Activated CD8-positive, alpha-beta memory T cell treated with anti-CD3 and anti-CD28 coated beads for 36 hours (primary cell): ENCODE measurements around the gene CD180. TPM values are rescaled to one million over a fixed set of nuclear protein-coding genes. Genes with fewer than 3 reads are reported as not detected.

Experiments
- CTCF ChIA-PET: fragments of 350-600 bp; sonication (Branson Sonifier 250); formaldehyde crosslinking; loops from one replicate; lab custom pipeline; 2021; ENCODE audit warnings: antibody characterized with exemption; lab: Charles Lee
- POLR2A ChIA-PET: fragments of 350-600 bp; sonication (Branson Sonifier 250); formaldehyde crosslinking; loops from one replicate; lab custom pipeline; 2021; ENCODE audit warnings: antibody characterized with exemption; lab: Charles Lee
- total RNA-seq, 2 experiments: library from RNA; stranded (reverse); gene quantifications; one replicate each; pipeline ENCODE4 v1.2.3, GENCODE V29; 2021

CD180 gene
- total RNA-seq, 2 experiments from 2014 or later = not detected

DNA sequence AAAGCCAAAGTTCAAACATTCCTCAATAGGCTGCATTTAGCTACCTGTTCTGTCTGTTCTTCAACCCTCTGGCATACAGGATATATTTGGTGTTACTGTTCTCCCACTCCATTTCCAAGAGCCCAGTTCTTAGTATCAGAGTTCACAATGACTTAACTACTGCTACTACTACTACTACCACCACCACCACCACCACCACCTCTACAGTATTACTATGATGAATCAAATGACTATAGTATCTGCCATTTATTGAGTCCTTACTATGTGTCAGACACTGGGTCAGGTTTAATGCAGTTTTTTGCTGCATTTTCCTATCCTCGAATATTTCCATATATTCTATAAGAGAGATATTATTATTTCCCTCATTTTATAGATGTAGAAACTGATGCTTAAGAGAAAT lies 937 bp upstream of the CD180 start:
- POLR2A ChIA-PET = interaction anchor here (0.9 to 2.0 kb wide), 2 partner anchors 9 to 68 kb away, joined by 4 to 21 read pairs; no protein-coding TSS in a partner anchor

DNA sequence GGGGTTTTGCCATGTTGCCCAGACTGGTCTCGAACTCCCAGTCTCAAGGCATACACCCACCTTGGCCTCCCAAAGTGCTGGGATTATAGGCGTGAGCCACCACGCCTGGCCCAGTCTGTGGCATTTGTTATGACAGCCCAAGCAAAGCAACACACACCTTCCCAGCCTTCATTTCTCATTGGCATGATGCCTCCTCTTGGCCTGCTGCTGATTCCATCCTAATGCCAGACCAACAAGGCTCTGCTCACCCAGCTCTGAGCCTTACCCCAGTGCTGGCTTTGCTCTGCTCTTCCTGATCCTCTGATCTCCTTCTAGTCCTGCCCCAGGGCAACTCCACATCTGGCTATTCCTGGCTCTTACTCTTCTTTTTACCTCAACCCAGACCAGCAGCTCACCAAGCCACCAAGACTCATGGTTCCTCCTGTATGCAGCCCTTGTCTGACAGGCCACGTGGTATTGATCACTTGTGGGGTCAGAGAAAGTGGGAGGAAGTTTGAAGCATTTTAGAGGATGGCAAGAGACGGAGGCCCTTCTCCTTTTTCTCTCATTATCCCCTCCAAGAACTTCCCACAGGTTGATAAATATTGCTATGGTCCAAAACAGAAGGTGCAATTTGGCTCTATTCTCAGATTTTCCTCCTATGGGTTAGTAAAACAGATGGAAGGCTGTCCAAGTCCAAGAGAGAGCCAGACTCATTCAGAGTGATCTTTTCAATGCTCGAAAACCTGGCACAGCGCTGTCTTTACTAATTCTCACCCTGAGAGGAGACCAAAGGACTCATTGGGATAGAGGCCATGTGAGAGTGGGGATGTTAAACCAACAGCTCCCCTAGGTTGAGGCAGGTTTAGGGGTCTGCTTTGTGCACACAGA lies 958 bp downstream of the CD180 start:
- ChIA-PET CTCF (no interaction called here), POLR2A (no interaction called here)

More for the DNA sequence above, 937 bp upstream of the CD180 start:
- CTCF ChIA-PET = no interaction called here

DNA sequence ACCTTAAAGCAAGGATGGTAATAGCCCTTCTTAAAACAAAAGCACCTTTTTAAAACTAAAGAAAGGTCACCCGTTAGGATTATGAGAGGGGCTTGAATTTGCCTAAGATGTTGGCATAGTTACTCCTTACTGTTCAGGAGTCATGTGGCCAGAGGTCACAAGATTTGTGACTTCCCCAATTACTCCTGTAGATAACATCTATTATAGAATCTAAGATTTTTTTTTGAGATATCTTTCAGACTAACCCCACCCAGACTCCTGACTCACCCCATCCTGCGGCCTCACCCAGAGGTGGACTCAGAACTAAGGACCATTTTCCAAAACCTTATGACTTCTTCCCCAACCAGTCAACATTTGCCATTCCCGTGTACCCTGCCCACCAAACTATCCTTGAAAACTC lies 2.4 kb downstream of the CD180 start:
- POLR2A ChIA-PET = no interaction called here

DNA sequence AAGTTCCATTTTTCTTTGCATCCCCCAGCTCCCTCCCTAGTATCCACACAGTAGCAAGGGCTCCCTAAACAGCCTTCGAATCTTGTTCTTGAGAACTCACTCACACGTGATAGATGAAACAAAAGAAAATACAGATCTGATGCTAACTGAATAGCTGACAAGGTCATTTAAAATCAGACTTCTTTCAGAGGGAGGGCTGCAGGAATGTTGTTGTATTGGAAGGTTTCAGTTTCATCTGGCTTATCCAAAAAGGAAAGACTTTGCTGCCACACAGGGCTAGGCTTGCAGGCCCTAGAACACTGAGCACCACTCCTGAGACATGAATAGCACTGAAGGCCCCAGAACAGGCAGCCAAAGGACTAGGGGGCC lies 3.2 kb downstream of the CD180 start:
- POLR2A ChIA-PET = no interaction called here

More for the DNA sequence above, 2.4 kb downstream of the CD180 start:
- CTCF ChIA-PET = no interaction called here

DNA sequence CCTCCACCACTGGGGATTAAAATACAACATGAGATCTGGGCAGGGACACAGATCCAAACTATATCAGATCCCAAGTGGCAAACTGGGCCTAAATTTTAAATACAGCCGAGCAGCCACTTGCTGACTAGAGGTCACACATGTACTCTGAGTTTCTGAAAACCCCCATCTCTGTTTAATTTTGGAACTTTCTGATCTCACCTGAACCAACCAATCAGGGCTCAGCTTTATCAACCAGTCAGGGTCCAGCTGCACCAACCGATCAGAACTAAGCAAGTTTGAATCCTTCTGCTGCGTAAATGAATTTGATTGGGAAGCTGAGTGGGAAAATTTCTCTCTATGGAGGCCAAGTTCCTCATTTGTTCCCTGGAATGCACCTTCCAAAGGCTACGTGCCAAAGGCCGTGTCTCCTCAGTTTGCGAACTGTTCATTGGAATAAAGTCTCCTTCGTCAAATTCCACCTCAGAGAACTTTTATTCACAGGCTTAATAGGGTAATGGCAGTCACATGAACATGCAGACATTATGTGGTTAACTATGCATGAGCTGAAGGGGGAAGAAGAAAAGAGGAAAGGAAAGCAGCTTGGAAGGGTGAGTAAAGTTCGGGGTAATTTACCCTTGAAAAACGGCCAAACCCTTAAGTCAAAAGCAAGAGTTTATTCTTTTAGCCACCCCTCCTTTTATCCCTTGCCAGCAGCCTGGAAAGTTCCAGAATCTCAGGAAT lies 3.7 kb downstream of the CD180 start:
- POLR2A ChIA-PET = no interaction called here
- CTCF ChIA-PET = no interaction called here

More for the DNA sequence above, 3.2 kb downstream of the CD180 start:
- CTCF ChIA-PET = no interaction called here

DNA sequence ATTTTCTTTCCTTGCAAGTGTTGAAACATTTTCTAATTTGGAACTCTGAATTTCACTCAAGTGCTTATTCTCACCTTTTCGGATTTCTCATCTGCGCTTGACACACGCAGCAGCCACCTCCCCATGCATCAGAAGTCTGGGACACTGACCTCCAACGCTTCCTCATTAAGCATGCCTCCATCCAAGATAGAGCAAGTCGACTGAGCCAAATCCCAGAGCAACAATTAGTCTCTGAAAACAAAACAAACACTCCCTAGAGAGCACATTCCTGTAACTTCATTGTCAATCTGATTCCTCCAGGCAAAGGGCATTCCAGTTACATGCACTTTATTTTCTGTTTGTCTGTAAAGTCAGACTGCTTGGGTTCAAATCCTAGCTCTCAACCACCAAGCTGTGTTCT lies 5.7 kb downstream of the CD180 start:
- ChIA-PET POLR2A (no interaction called here), CTCF (no interaction called here)

DNA sequence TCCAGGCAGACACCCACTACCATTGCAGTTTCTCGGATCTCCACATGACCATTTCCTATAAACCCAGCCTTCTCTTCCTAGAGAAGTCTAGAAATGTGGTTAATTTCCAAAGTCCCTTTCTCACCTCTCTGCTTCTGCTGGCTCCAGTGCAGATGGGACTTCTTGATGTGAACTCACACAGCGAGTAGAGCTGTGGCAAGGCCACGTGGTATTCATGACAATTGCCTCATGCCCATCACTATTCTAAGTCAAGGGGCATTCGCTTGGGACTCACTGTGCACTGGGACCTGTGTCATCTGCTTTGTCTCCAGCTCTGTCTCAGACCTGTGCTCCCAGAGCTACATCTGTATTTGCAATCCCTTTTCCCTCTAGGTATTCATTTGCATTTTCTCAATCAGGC lies 6.2 kb downstream of the CD180 start:
- ChIA-PET POLR2A (no interaction called here), CTCF (no interaction called here)

DNA sequence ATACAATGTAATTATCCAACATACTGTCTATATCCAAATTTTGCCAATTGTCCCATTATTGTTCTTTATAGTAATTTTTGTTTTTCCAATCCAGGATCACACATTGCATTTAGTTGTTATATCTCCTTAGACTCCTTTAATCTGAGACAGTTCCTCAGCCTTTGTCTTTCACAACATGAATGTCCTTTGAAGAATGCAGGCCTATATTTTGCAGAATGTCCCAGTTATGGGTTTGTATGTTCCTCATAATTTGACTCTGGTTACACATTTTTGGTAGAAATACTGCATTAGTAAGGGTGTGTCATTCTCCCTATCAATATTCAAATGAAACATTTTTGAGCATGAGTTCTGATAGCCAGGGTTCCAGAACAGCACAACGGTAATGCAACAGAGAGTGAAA lies 6.7 kb downstream of the CD180 start:
- CTCF ChIA-PET = interaction anchor here (1.4 kb wide), 1 partner anchor 31 kb away, joined by 3 read pairs; no protein-coding TSS in a partner anchor
- POLR2A ChIA-PET = no interaction called here

DNA sequence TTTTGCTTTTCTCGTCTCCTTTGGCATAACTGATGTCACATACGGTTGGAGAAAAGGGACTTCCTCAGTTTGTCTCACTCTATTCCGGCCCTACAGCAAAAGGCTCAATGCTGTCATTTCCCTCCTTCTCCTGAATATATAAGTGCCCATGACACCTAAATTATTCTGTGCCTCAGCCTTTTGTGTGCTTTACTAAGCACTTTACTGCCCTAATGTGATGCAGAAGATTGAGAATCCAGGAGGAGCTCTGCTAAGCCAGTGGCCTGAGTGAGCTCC lies 7.6 kb downstream of the CD180 start:
- ChIA-PET POLR2A (no interaction called here), CTCF (interaction anchor here (1.4 kb wide), 1 partner anchor 30 kb away, joined by 3 read pairs; no protein-coding TSS in a partner anchor)

DNA sequence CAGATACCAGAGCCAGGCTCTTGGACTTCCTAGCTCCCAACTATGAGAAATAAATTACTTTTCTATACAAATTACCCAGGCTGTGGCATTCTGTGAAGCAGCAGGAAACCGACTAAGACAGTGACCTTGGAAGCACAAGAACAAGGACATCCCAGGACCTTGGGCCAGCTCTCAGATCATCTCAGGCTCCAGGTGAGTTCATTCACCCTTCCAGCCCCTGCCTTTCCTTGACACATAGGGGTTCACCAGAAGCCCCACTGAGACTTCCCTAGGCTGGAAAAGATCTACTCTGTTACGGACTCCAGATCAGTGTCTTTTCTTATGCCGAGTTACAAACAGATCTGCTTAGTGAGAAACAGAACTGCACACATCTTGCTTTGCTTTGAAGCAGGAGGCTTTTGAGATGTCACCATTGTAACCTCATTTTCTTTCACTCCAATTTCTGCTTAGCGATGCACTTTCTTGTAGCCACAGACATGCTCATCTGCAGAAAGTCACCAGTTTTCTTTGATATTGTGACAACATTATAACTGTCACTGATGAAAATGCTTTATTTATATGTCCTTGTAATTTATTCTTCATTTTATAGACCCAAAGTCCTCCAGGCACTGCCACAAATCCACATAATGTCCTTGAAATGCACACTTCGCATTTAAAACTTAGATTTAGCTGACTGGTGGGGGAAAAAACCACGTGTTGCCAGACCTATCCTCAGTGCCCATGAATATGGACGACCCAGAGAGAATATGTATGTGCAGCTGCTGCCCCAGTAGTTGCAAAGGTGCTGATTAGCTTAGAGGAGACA lies 8.1 kb downstream of the CD180 start:
- ChIA-PET POLR2A (no interaction called here), CTCF (interaction anchor here (1.4 kb wide), 1 partner anchor 30 kb away, joined by 3 read pairs; no protein-coding TSS in a partner anchor)

DNA sequence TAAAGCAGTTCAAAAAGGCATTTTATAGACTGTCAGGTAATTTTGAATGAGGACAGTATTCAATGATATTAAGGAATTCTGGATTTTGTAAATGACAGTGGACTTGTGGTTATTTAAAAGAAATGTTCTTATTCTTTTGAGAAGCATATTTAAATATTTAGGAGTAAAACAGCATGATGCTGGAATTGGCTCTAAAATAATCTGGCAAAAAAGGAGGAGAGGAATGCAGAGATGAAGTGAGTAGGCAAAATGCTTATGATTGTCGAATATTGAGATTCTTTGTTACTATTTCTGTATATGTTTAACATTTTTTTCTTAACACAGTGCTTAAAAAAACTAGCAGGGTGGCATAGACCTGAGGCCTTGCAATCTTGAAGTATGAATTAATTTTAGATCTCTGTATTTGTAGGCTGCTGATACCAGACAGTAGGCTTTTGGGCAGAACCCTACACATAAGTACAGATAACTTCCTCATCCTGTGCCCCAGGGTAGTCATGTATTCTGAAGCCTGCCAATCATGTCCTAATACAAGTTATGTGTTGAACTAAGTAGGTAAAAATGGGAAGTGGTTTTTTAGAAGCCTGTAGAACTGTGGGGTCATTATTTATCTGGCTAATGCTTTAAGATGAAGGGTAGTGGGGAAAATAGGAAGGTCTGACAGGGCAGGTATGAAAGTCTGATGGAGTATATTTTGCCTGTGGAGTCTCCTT lies 9.4 kb downstream of the CD180 start:
- POLR2A ChIA-PET = no interaction called here

DNA sequence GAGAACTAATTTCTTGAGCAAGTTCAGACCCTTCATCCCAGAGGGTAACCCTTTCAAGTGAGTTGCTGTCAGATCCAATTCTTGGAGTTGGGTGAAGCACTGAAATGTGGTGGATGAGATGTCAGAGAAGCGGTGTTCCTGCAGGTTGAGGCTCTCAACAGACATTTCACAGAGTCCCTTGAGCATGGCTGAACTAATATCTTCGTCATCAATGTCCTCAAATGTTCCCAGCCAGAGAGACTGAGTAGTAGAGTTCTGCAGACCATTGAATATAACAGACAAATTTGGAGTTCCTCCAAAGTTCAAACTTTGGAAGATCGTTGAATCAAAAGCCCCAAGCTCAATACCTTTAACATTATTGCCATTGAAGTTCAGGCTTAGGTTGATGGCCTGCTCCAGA lies 12.7 kb downstream of the CD180 start:
- CTCF ChIA-PET = interaction anchor here (1.0 to 1.4 kb wide), 2 partner anchors 9 to 10 kb away, joined by 3 read pairs; no protein-coding TSS in a partner anchor
- POLR2A ChIA-PET = interaction anchor here (0.6 kb wide), 1 partner anchor 1097 kb away, joined by 3 read pairs; no protein-coding TSS in a partner anchor

More for the DNA sequence above, 9.4 kb downstream of the CD180 start:
- CTCF ChIA-PET = no interaction called here

DNA sequence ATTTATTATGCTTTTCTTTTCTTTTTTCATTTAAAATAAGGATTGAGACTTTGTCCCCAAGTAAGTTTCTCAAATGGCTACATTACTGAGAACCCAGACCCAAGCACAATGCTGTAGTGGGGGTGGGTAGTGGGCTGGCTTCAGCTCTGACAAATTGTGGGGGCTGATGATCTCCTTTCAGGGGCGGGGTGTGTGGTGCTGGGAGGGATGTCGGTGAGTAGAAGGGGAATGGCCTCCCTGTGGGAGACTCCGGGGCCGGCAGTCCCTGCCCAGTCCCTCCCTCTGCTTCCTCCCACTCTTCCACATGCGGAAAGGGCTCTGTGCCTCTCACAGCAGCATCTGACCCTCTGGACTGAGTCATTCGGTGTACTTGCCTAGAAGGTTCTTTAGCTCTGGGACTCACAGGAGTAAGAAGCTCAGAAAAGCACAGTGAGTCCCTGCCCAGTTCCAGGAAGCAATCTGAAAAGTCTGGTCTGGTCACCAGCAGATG lies 14.3 kb downstream of the CD180 start:
- CTCF ChIA-PET = no interaction called here
- POLR2A ChIA-PET = no interaction called here

DNA sequence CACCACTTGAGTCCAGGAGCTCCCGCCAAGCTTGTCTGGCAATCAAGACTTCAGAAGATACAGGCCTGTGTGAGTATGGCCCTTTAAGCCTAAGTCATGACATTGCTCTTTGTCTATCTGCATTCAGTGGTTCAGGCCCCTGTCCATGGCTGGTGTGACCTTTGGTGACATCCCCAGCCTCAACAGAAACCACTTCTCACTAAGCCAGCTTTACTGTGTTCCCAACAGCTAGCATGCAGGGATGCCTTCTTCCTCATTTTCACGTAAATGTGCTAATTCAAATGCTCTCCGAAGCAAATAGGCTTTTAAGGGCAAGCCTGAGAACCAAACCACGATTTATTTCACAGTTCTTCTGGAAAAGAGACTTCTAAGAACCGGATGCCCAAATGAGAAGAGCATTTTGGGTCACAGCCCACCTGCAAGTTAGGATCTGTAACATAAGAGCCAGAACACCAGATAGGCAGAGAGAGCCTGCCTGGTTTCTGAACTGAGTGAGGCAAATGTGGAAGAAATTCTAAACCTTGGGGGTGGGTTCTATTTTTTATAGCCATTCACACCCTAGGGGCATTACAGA lies 14.9 kb downstream of the CD180 start:
- CTCF ChIA-PET = no interaction called here
- POLR2A ChIA-PET = no interaction called here

DNA sequence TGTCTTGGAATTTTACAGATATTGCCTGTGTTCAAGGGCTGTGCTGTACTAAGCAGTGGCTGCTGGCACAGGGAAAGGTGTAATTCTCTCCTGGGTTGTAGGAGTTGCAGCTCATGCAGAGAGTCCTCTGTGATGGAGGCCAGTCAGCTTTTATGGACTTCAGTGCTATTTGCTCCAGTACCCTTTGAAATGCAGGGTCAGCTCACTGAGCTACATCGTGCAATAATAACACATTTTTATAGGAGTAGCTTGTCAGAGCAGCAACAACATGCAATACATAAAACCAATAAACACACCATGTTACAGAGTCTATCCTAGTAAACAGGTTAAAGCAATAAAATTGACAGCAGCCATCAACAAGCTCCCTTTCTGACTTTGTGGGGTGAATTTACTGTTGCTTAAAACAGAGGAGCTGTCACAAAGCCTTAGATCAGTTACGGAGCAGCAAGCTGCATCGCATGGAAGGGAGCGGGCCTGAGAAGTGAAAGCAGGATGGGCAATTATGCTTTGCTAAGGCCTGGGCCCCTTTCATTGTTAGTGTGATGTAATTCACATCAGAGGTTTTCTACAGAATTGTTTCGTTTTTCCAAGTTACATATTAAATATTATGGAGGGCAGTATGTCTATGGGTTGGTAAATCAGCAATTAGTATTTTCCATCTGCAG lies 16.8 kb downstream of the CD180 start:
- ChIA-PET CTCF (no interaction called here), POLR2A (no interaction called here)

DNA sequence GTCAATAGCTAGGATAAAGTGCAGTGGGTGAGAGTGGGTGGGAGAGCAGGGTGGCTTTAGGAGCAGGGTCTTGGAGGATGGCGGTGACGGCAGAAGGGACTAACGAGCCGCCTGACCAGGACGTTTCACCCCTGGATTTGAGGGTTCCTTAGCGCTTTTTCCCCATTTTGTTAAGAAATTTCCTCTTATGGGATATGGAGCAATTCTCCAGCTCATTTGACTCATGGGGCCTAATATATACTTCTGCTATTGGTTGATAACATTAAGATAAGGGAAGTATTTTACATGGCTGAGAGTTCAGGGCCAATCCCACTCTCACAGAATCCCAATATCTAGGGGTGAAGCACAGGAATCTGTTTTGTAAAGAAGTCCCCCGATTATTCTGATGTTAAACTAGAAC lies 17.6 kb downstream of the CD180 start:
- ChIA-PET POLR2A (no interaction called here), CTCF (no interaction called here)

DNA sequence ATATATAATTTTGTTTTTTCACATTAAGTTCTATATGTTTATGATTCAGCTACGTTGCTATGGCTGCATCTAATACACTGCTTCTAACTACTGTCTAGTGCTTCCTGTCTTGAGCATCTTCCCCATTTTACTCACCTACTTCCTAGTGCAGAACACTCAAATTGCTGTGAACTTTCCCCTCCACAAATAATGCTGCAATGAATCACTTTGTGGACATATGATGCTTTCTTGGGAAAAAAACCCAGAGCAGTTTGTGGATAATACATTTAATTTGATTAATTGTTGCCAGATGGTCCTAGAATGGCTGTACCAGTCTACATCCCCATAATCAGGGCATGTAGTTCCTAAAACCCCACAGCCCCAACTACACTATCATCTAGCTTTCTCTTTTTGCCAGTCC lies 18.5 kb downstream of the CD180 start:
- ChIA-PET POLR2A (no interaction called here), CTCF (no interaction called here)

DNA sequence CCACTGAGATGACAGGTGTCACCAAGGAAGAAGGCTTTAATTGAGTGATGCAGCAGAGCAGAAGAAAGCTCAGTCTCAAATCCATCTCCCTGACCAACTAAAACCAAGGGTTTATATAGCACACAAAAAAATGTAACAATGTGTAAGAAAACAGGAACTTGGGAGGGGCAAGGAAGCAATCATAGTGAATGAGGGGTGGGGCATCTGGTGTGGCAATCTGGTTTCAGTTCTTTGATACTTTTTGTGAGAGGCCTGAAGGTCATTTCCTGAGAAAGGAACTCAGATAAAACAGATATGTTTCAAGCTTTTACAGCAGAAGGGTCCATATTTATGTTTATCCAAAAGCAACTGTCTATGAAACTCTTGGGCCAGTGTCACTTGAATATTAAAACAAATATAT lies 19.7 kb downstream of the CD180 start:
- POLR2A ChIA-PET = no interaction called here
- CTCF ChIA-PET = no interaction called here
